Measurements from ENCODE around the gene KLHDC7B.
"Not testable (repeated sequence)": the region's sequence is repeated elsewhere in the genome, so short reads cannot be mapped to it uniquely, and the experiment has no call there.

The KLHDC7B gene

GRCh38 chr22:50535113-50535512 is 10.6 kb upstream of the KLHDC7B start:
- H3K27ac Mint-ChIP-seq, result no peak overlapping the region
- H3K36me3 Mint-ChIP-seq (ENCODE audit: low read depth), result no peaks in the 10 kb centered on the region
- peaks cover 38% of the 10 kb centered on the region for H3K4me1 Mint-ChIP-seq
- no peak for DNase-seq
- peaks cover 33% of the 10 kb centered on the region for H3K27me3 Mint-ChIP-seq (ENCODE audit: low read depth, poor library complexity)
- H3K4me3 Mint-ChIP-seq, result no peak overlapping the region
- no peaks in the 10 kb centered on the region for H3K9me3 Mint-ChIP-seq
- no peak for TF ChIP-seq CTCF (IDR thresholded peaks at IDR 0.05)

GRCh38 chr22:50536226-50536625 is 9.5 kb upstream of the KLHDC7B start:
- no peak overlapping the region for H3K27ac Mint-ChIP-seq
- DNase-seq, result no peak
- H3K36me3 Mint-ChIP-seq (ENCODE audit: low read depth), result no peaks in the 10 kb centered on the region
- H3K4me3 Mint-ChIP-seq, result no peak overlapping the region
- H3K9me3 Mint-ChIP-seq, result no peaks in the 10 kb centered on the region
- peaks cover 27% of the 10 kb centered on the region for H3K27me3 Mint-ChIP-seq (ENCODE audit: low read depth, poor library complexity)
- no peak for TF ChIP-seq CTCF (IDR thresholded peaks at IDR 0.05)
- peaks cover 47% of the 10 kb centered on the region for H3K4me1 Mint-ChIP-seq

DNA sequence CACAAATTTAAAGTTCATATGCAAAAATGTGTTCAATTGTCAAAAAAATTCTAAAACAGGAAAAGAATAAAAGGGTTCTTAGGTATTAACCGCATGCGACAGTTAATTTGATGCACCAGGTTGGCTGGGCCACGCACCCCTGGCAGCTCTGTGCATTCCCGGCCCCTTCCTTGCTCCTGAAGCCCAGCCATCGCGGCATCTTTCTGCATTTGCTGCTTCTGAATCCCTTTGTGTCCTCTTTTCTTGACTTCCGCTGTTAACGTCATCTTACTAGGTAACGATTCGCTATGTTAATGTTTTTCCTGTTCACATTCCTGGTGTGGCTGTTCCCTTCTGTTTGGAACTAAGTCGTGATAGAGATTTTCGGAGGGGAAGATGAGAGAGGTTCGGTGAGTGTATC is 7.9 kb upstream of the KLHDC7B start:
- no peak for DNase-seq
- Mint-ChIP-seq H3K36me3 (ENCODE audit: low read depth) (no peaks in the 10 kb centered on the region), H3K4me3 (no peak overlapping the region), H3K27ac (no peak overlapping the region), H3K4me1 (peaks cover 43% of the 10 kb centered on the region), H3K9me3 (no peaks in the 10 kb centered on the region), H3K27me3 (ENCODE audit: low read depth, poor library complexity) (peaks cover 22% of the 10 kb centered on the region)
- no peak for TF ChIP-seq CTCF (IDR thresholded peaks at IDR 0.05)

GRCh38 chr22:50540381-50540780 is 5.3 kb upstream of the KLHDC7B start:
- Mint-ChIP-seq H3K9me3 (no peaks in the 10 kb centered on the region), H3K4me1 (peaks cover 24% of the 10 kb centered on the region), H3K4me3 (no peak overlapping the region), H3K27me3 (ENCODE audit: low read depth, poor library complexity) (peaks cover 14% of the 10 kb centered on the region), H3K27ac (no peak overlapping the region), H3K36me3 (ENCODE audit: low read depth) (no peaks in the 10 kb centered on the region)
- DNase-seq, result no peak
- no peak for TF ChIP-seq CTCF (IDR thresholded peaks at IDR 0.05)

DNA sequence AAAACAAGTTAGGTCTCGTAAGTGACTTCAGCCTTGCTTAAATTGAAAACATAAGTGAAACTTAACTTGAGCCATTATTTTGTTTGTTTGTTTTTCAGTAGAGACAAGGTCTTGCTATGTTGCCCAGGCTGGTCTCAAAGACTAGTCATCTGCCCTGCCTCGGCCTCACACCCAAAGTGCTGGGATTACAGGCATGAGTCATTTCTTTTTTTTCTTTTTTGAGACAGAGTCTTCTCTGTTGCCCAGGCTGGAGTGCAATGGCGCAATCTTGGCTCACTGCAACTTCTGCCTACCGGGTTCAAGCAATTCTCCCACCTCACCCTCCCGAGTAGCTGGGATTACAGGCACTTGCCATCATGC is 4.1 kb upstream of the KLHDC7B start:
- H3K9me3 Mint-ChIP-seq; H3K4me3 Mint-ChIP-seq; H3K27ac Mint-ChIP-seq; DNase-seq; H3K36me3 Mint-ChIP-seq (ENCODE audit: low read depth): not testable (repeated sequence)
- peaks cover 29% of the 10 kb centered on the region for H3K4me1 Mint-ChIP-seq
- peaks cover 21% of the 10 kb centered on the region for H3K27me3 Mint-ChIP-seq (ENCODE audit: low read depth, poor library complexity)

DNA sequence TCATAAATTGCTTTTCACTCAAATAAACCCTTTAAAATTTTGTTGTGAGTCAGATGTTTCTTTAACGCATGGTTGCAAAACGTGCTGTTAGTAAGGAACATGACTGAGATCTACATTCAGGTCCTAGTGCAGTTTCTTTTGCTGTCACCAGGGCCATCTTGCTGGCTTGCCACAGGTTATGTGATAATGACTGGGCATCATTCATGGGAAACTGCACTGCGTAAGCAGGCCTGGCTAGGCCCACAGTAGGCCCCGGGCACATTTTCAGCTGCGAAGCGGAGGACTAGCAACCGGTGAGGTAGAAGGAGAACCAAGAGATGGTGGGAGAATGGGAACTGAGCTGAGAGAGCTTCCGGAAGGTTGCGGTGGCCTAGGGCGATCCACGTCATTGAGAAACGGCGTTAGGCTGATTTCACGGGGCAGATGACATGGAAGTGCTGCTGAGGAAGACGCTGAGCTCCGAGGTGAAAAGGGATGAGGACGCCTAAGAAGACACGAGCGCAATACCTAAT is 3.2 kb upstream of the KLHDC7B start:
- Mint-ChIP-seq H3K27me3 (ENCODE audit: low read depth, poor library complexity) (peaks cover 16% of the 10 kb centered on the region), H3K9me3 (no peaks in the 10 kb centered on the region), H3K27ac (no peak overlapping the region), H3K4me1 (peaks cover 29% of the 10 kb centered on the region), H3K4me3 (no peak overlapping the region), H3K36me3 (ENCODE audit: low read depth) (no peaks in the 10 kb centered on the region)
- no peak for TF ChIP-seq CTCF (IDR thresholded peaks at IDR 0.05)
- DNase-seq, result no peak
